Endothelial cell of umbilical vein (primary cell): ENCODE data around the gene CRACR2A.

Experiments used
- CTCF ChIP-seq, 2 donors: IDR thresholded peaks; 1 replicate in 1 of 2; 2 replicates in 1 of 2; pipeline ENCODE4 v1.5.1; 2011; ENCODE audit warnings: low read length in 2 of 2, mild to moderate bottlenecking in 2 of 2, moderate library complexity in 2 of 2, control low read depth in 1 of 2, inconsistent platforms in 1 of 2, low read depth in 1 of 2; ENCODE audit not compliant: insufficient read depth in 1 of 2; ENCODE audit errors: extremely low read depth in 1 of 2
- EZH2 ChIP-seq: IDR thresholded peaks from 2 replicates; pipeline ENCODE4 v1.6.1; 2012; ENCODE audit warnings: borderline replicate concordance, low read depth, mild to moderate bottlenecking, moderate library complexity, low read length, inconsistent platforms; ENCODE audit not compliant: severe bottlenecking
- MYC ChIP-seq: IDR thresholded peaks from one replicate; pipeline ENCODE4 v1.6.1; 2011; ENCODE audit warnings: mild to moderate bottlenecking, low read depth, low read length
- POLR2A ChIP-seq: IDR thresholded peaks from 2 replicates; pipeline ENCODE4 v1.6.1; 2012; ENCODE audit warnings: low read depth, mild to moderate bottlenecking, control low read depth, low read length
- TF ChIP-seq, protein P1 (sequence below): IDR thresholded peaks from 2 replicates; pipeline ENCODE4 v1.6.1; 2011; ENCODE audit not compliant: insufficient read depth, insufficient read length

- TF ChIP-seq EZH2 (no peak), MYC (no peak), CTCF (IDR thresholded peaks at IDR 0.05; ENCODE audit: extremely low read depth in 1 of 2, insufficient read depth in 1 of 2, low read depth in 1 of 2, low read length in 2 of 2) (no peak), POLR2A (no peak)
- TF ChIP-seq, protein P1, sequence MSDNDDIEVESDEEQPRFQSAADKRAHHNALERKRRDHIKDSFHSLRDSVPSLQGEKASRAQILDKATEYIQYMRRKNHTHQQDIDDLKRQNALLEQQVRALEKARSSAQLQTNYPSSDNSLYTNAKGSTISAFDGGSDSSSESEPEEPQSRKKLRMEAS = no peak
These were observed 8.5 kb downstream of the CRACR2A start for GRCh38 chr12:3744229-3744901.
